Stomach (tissue), 9 donors: ENCODE results near the gene CORO1C. TPM values are rescaled to one million over a fixed set of nuclear protein-coding genes. Genes with fewer than 3 reads are reported as not detected.
A peak's percentile ranks its signal among the peaks of the same experiment; 100 is the strongest.

Experiments used
- DNase-seq, 2 donors: peaks; one replicate each; pipeline versions ENCODE4 v3.0.0 to v3.0.0-alpha.2; 2013 to 2019
- H3K27ac ChIP-seq, 5 donors: fragments of 200-600 bp in 4 of 5; sonication (generic) in 4 of 5; one replicate each; pipeline ENCODE4 v1.5.1; 2013 to 2019; ENCODE audit warnings: mild to moderate bottlenecking in 1 of 5, moderate library complexity in 1 of 5
- H3K27me3 ChIP-seq, 3 donors: fragments of 200-600 bp; sonication (generic); one replicate each; pipeline ENCODE4 v1.5.1; 2017 to 2019; ENCODE audit warnings: mixed run types in 1 of 3
- H3K36me3 ChIP-seq, 4 donors: fragments of 200-600 bp; sonication (generic); 1 replicate in 3 of 4; 2 replicates in 1 of 4; pipeline ENCODE4 v1.5.1; 2016 to 2019
- H3K4me1 ChIP-seq, 4 donors: fragments of 200-600 bp; sonication (generic); one replicate each; pipeline ENCODE4 v1.5.1; 2016 to 2019
- H3K4me3 ChIP-seq, 4 donors: fragments of 200-600 bp; sonication (generic) in 3 of 4; one replicate each; pipeline ENCODE4 v1.5.1; 2016 to 2019; ENCODE audit warnings: mild to moderate bottlenecking in 1 of 4
- H3K9me3 ChIP-seq, 4 donors: fragments of 200-600 bp; sonication (generic); one replicate each; pipeline ENCODE4 v1.5.1; 2016 to 2019
- CTCF ChIP-seq, 7 experiments: fragments of 450-650 bp in 4 of 7; fragments of 200-600 bp in 3 of 7; sonication (generic) in 3 of 7; IDR thresholded peaks; one replicate each; pipeline ENCODE4 v1.5.1; 2016 to 2019; ENCODE audit warnings: antibody characterized with exemption in 7 of 7, control low read depth in 2 of 7, mild to moderate bottlenecking in 1 of 7
- EP300 ChIP-seq: sonication (generic); formaldehyde crosslinking; IDR thresholded peaks from one replicate; pipeline ENCODE4 v1.6.1; 2017; ENCODE audit warnings: antibody characterized with exemption
- POLR2A ChIP-seq, 4 donors: fragments of 450-650 bp; IDR thresholded peaks; one replicate each; pipeline ENCODE4 v1.6.1; 2016; ENCODE audit warnings: antibody characterized with exemption in 4 of 4, control low read depth in 2 of 4, mild to moderate bottlenecking in 1 of 4, moderate library complexity in 1 of 4
- POLR2AphosphoS5 ChIP-seq, 3 donors: sonication (generic); formaldehyde crosslinking; IDR thresholded peaks; one replicate each; pipeline ENCODE4 v1.6.1; 2016; ENCODE audit warnings: antibody characterized with exemption in 3 of 3
- WGBS, 5 donors: extraction: QIAGEN DNeasy Blood & Tissue Kit in 3 of 5; methylation state at CpG; one replicate each; pipeline versions ENCODE4 v1.1.5 to v1.1.7; 2013 to 2018; 5-methylcytosine and 5-hydroxymethylcytosine counted together
- intact Hi-C: fragments of 100-400 bp; cut with DNase I; formaldehyde crosslinking; loops from one replicate; pipeline ENCODE4 v1.15.1; 2023; ENCODE audit warnings: low total_unique reads
- polyA plus RNA-seq, 3 donors: library from polyadenylated mRNA; stranded (reverse); fragments of 200-250 nt; gene quantifications; one replicate each; pipeline ENCODE4 v1.2.3, GENCODE V29; 2013
- total RNA-seq, 5 donors: library from RNA; depleted of rRNA; stranded (reverse); fragments of >200 nt; gene quantifications; one replicate each; pipeline versions ENCODE4 v1.1.0 to v1.2.3, GENCODE V29; 2014 to 2016
- donor health status: healthy with polysubstance abuse.
- donor health status: Bipolar disorder and iron deficiency.
- donor health status: healthy.

CORO1C gene
- total and polyA plus RNA-seq, 8 donors = 27.4 to 392 (median 143) TPM

DNA sequence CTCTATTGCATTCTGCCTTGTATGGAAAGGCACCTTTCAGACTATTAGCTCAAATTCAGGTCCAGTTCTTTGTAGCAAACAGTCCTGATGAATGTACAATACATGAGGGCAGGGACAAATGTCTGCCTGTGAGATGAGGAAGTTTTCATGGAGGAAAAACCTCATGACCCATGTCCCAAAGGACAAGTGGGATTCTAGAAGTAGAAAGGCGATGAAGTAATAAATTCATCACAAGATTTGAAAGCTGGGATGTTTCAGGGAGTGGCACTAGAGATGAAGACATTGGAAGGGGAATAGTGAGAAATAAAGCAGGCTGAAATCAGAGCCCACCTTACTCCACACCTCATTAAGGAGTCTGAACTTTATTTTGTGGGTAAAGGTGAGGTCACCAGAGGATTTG lies 4.2 kb downstream of the CORO1C start:
- Histone ChIP-seq H3K4me3 (no peak overlapping the region), H3K27ac (peak overlapping the region in 2 of 5 donors; percentile 11 to 97), H3K9me3 (no peaks in the 10 kb centered on the region), H3K4me1 (peaks cover 15 to 81% (median 46%) of the 10 kb centered on the region in 4 donors), H3K36me3 (no peaks in the 10 kb centered on the region), H3K27me3 (no peaks in the 10 kb centered on the region)
- TF ChIP-seq CTCF (IDR thresholded peaks at IDR 0.05) = no peak
- TF ChIP-seq EP300 = no peak
- TF ChIP-seq POLR2A (IDR thresholded peaks at IDR 0.05) = no peak
- TF ChIP-seq POLR2AphosphoS5 (IDR thresholded peaks at IDR 0.05) = no peak
- 94 to 100% (median 97%) methylated on average over 1 of the region's 1 CpG for WGBS, 5 donors
- DNase-seq = no peak
- intact Hi-C loops = no loop called here

DNA sequence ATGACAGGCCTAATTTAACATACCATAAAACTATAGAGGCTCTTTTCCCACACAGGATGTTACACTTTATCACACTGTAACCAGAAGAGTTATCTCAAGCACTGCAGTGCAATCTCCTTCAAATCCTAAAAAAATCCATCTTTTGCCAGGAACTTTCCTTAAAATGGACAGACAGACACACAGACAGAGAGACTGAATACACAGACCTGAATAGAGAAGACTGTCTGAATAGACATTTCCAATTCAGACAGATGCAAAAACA lies 6.5 kb downstream of the CORO1C start:
- intact Hi-C loops = no loop called here
- Histone ChIP-seq H3K36me3 (no peaks in the 10 kb centered on the region), H3K4me1 (peaks cover 14 to 97% (median 54%) of the 10 kb centered on the region in 4 donors), H3K27me3 (no peaks in the 10 kb centered on the region), H3K27ac (peak overlapping the region in 3 of 5 donors; percentile 74 to 97 (median 75)), H3K4me3 (no peak overlapping the region), H3K9me3 (no peaks in the 10 kb centered on the region)
- TF ChIP-seq POLR2A (IDR thresholded peaks at IDR 0.05) (no peak), POLR2AphosphoS5 (IDR thresholded peaks at IDR 0.05) (no peak), EP300 (no peak), CTCF (IDR thresholded peaks at IDR 0.05) (no peak)
- DNase-seq = no peak

DNA sequence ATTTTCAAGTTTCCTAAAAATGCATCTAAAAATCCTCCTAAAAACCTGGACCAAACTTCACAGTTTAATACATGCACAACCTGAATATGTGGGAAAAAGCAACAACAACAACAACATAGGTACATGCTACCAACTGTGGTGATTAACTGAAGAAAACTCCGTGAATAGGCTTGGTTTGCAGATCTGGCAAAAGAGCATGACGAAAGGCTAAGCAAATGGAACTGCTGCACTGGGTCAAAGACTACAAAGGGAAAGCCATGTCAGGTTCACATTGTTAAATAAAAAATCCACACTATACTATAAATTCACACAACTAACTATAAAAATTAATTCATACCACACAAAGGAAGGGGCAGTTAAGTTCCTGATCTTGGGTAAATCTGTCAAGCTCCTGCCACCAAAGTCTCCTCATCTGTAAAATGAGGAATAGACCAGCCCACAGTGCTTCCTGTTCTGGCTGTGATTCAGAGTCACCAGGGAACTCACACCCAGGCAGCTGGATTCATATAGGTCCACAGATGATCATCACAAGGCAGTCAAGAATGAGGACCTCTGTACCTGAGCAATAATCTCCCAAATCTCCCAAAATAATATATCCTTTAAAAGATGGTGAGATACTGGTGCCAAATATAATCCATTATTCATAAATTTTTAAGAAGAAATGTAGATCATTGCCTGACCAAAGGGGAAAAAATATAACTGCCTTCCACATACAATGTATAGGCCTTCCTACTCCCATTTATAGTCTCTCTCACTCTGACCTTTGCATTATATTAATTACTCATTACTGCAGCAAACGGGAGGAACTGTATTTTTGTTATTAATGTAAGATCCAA lies 7.0 kb downstream of the CORO1C start:
- 36 to 78% (median 63%) methylated on average over 3 of the region's 3 CpGs for WGBS, 5 donors
- intact Hi-C loops = no loop called here
- Histone ChIP-seq H3K27ac (peak overlapping the region; percentile 52 to 97 (median 74)), H3K4me1 (peaks cover 13 to 97% (median 54%) of the 10 kb centered on the region in 4 donors), H3K27me3 (no peaks in the 10 kb centered on the region), H3K9me3 (no peaks in the 10 kb centered on the region), H3K36me3 (no peaks in the 10 kb centered on the region), H3K4me3 (no peak overlapping the region)
- no peak for DNase-seq
- TF ChIP-seq POLR2A (IDR thresholded peaks at IDR 0.05) (no peak), CTCF (IDR thresholded peaks at IDR 0.05) (no peak), EP300 (no peak), POLR2AphosphoS5 (IDR thresholded peaks at IDR 0.05) (peak in 1 of 3 donors; percentile 14)

DNA sequence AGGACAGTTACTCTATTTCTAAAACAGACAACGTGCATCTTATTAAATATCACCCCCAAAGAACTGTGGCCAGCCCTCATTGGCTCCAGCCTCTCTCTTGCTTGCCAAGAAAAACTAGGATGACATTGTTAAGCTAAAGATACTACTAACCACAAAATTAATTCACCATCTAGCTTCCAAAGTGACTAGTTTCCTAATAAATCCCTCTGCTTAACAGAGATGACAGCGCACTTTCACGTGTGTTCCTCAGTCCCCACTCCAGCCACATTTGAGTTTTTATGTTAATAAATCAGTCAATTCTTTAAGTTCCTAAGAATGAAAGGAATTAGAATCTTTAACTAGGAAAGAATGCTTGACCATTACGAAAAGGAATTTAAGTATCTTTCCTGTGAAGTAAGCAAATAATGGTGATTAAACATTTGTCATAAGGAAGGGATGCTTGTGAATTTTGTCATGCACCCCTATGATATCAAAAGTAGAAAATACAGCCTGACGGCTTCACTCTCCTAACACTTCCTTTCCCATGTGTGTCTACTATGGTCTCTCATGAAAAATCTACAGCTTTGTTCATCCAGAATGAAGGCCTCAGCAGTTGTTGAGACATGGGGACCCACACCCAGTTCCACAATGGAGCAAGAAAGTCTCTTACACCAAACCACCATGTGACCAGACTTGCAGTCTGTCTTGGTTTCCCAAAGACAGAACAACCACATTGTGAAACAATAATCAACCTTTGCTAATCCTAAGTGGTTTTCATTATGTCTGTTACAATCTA lies 8.1 kb downstream of the CORO1C start:
- TF ChIP-seq POLR2AphosphoS5 (IDR thresholded peaks at IDR 0.05) (peak in 1 of 3 donors; percentile 14), POLR2A (IDR thresholded peaks at IDR 0.05) (no peak)
- intact Hi-C loops = no loop called here
- no peaks in the 10 kb centered on the region for H3K9me3 ChIP-seq
- 31 to 66% (median 55%) methylated on average over 5 of the region's 5 CpGs for WGBS, 5 donors
- H3K27ac ChIP-seq = peak overlapping the region in 4 of 5 donors; percentile 54 to 97 (median 74)
- no peak for DNase-seq
- no peak overlapping the region for H3K4me3 ChIP-seq
- H3K36me3 ChIP-seq = no peaks in the 10 kb centered on the region
- peaks cover 10 to 93% (median 56%) of the 10 kb centered on the region in 4 donors for H3K4me1 ChIP-seq
- H3K27me3 ChIP-seq = no peaks in the 10 kb centered on the region
